H9 (cell line): ENCODE data around the gene DNAJC25. TPM values are rescaled to one million over a fixed set of nuclear protein-coding genes. Genes with fewer than 3 reads are reported as not detected.

ENCODE experiments used
- DNase-seq: peaks from one replicate; pipeline ENCODE4 v3.0.0-alpha.2; 2017
- H2AFZ ChIP-seq: one replicate; pipeline ENCODE4 v1.6.1; 2013; ENCODE audit warnings: mild to moderate bottlenecking, low read length, control low read depth, moderate library complexity
- H2AK5ac ChIP-seq: 2 replicates; pipeline ENCODE4 v1.6.1; 2013; ENCODE audit warnings: low read length, control low read depth, mixed read lengths; ENCODE audit not compliant: insufficient read length
- H2BK120ac ChIP-seq: one replicate; pipeline ENCODE4 v1.6.1; 2013; ENCODE audit warnings: low read depth, mild to moderate bottlenecking, low read length, control low read depth, inconsistent platforms; ENCODE audit not compliant: poor library complexity, severe bottlenecking
- H2BK12ac ChIP-seq: 2 replicates; pipeline ENCODE4 v1.6.1; 2013; ENCODE audit warnings: low read length, control low read depth, mixed read lengths, low read depth; ENCODE audit not compliant: insufficient read length
- H2BK15ac ChIP-seq: 2 replicates; pipeline ENCODE4 v1.6.1; 2013; ENCODE audit warnings: low read depth, low read length, control low read depth
- H2BK20ac ChIP-seq: one replicate; pipeline ENCODE4 v1.6.1; 2013; ENCODE audit warnings: low read depth, mild to moderate bottlenecking, low read length, control low read depth, inconsistent platforms; ENCODE audit not compliant: poor library complexity, severe bottlenecking
- H2BK5ac ChIP-seq: 2 replicates; pipeline ENCODE4 v1.6.1; 2013; ENCODE audit warnings: low read length, control low read depth, mixed read lengths; ENCODE audit not compliant: insufficient read length
- H3K14ac ChIP-seq: 2 replicates; pipeline ENCODE4 v1.6.1; 2013; ENCODE audit warnings: low read length, control low read depth; ENCODE audit not compliant: insufficient read depth
- H3K18ac ChIP-seq: 2 replicates; pipeline ENCODE4 v1.6.1; 2013; ENCODE audit warnings: low read depth, mild to moderate bottlenecking, mixed read lengths, low read length, control low read depth; ENCODE audit not compliant: insufficient read length
- H3K23ac ChIP-seq: 2 replicates; pipeline ENCODE4 v1.6.1; 2013; ENCODE audit warnings: low read length, control low read depth, mixed read lengths, low read depth; ENCODE audit not compliant: insufficient read length
- H3K23me2 ChIP-seq: 2 replicates; pipeline ENCODE4 v1.6.1; 2013; ENCODE audit warnings: low read depth, mild to moderate bottlenecking, mixed read lengths, low read length, control low read depth; ENCODE audit not compliant: insufficient read length, poor library complexity, severe bottlenecking
- H3K27ac ChIP-seq: 2 replicates; pipeline ENCODE4 v1.5.1; 2013; ENCODE audit warnings: low read length, control low read depth, mixed read lengths, low read depth; ENCODE audit not compliant: insufficient read length
- H3K27me3 ChIP-seq: 2 replicates; pipeline ENCODE4 v1.6.1; 2013; ENCODE audit warnings: low read length, control low read depth, inconsistent platforms; ENCODE audit not compliant: insufficient read depth
- H3K4ac ChIP-seq: 2 replicates; pipeline ENCODE4 v1.6.1; 2013; ENCODE audit warnings: low read depth, mild to moderate bottlenecking, control low read depth, inconsistent platforms, low read length, moderate library complexity
- H3K4me1 ChIP-seq: 2 replicates; pipeline ENCODE4 v1.6.1; 2013; ENCODE audit warnings: low read length, control low read depth, inconsistent platforms; ENCODE audit not compliant: insufficient read depth
- H3K4me2 ChIP-seq: 2 replicates; pipeline ENCODE4 v1.6.1; 2013; ENCODE audit warnings: low read length, control low read depth, mixed read lengths; ENCODE audit not compliant: insufficient read length, insufficient read depth
- H3K56ac ChIP-seq: 2 replicates; pipeline ENCODE4 v1.6.1; 2013; ENCODE audit warnings: low read depth, mild to moderate bottlenecking, mixed read lengths, low read length, control low read depth; ENCODE audit not compliant: insufficient read length
- H3K79me1 ChIP-seq: 2 replicates; pipeline ENCODE4 v1.6.1; 2013; ENCODE audit warnings: low read depth, mild to moderate bottlenecking, moderate library complexity, low read length, control low read depth, inconsistent platforms; ENCODE audit not compliant: insufficient read depth, poor library complexity, severe bottlenecking
- H3K79me2 ChIP-seq: 2 replicates; pipeline ENCODE4 v1.6.1; 2013; ENCODE audit warnings: low read length, control low read depth, inconsistent platforms; ENCODE audit not compliant: insufficient read depth
- H3K9ac ChIP-seq: 2 replicates; pipeline ENCODE4 v1.6.1; 2013; ENCODE audit warnings: low read length, control low read depth, mixed read lengths; ENCODE audit not compliant: insufficient read length; ENCODE audit errors: extremely low read depth
- H3K9me3 ChIP-seq: one replicate; pipeline ENCODE4 v1.6.1; 2013; ENCODE audit warnings: low read depth, low read length, inconsistent platforms; ENCODE audit not compliant: control insufficient read depth
- H3T11ph ChIP-seq: one replicate; pipeline ENCODE4 v1.6.1; 2013; ENCODE audit warnings: mild to moderate bottlenecking, low read length, control low read depth, inconsistent platforms
- H4K20me1 ChIP-seq: one replicate; pipeline ENCODE4 v1.6.1; 2013; ENCODE audit not compliant: control insufficient read depth, insufficient read length, insufficient read depth
- H4K5ac ChIP-seq: 2 replicates; pipeline ENCODE4 v1.6.1; 2013; ENCODE audit warnings: low read depth, mild to moderate bottlenecking, mixed read lengths, low read length, control low read depth; ENCODE audit not compliant: insufficient read length
- H4K8ac ChIP-seq: replicated peaks from 2 replicates; pipeline ENCODE4 v1.6.1; 2013; ENCODE audit warnings: low read length, control low read depth, mixed read lengths, low read depth; ENCODE audit not compliant: insufficient read length
- H4K91ac ChIP-seq: 2 replicates; pipeline ENCODE4 v1.6.1; 2013; ENCODE audit warnings: low read depth, mild to moderate bottlenecking, moderate library complexity, mixed read lengths, low read length, control low read depth; ENCODE audit not compliant: insufficient read length
- H3K27ac Mint-ChIP-seq, 3 experiments: 2 replicates in 2 of 3; 3 replicates in 1 of 3; pipeline ENCODE4 v1.8.0; 2020 to 2021; ENCODE audit warnings: mixed read lengths in 3 of 3, mild to moderate bottlenecking in 1 of 3, moderate library complexity in 1 of 3
- H3K27me3 Mint-ChIP-seq: 2 replicates; pipeline ENCODE4 v1.8.0; 2021; ENCODE audit warnings: low read depth, mild to moderate bottlenecking, moderate library complexity, mixed read lengths
- H3K36me3 Mint-ChIP-seq, 3 experiments: 2 replicates in 2 of 3; 3 replicates in 1 of 3; pipeline ENCODE4 v1.8.0; 2020 to 2021; ENCODE audit warnings: low read depth in 3 of 3, mixed read lengths in 3 of 3; ENCODE audit not compliant: insufficient read depth in 1 of 3
- H3K4me1 Mint-ChIP-seq, 2 experiments: 2 replicates each; pipeline ENCODE4 v1.8.0; 2020; ENCODE audit warnings: mixed read lengths in 2 of 2
- H3K4me3 Mint-ChIP-seq, 2 experiments: 2 replicates in 1 of 2; 3 replicates in 1 of 2; pipeline ENCODE4 v1.8.0; 2020 to 2021; ENCODE audit warnings: mild to moderate bottlenecking in 2 of 2, mixed read lengths in 2 of 2, moderate library complexity in 1 of 2
- H3K9me3 Mint-ChIP-seq, 2 experiments: 2 replicates in 1 of 2; 3 replicates in 1 of 2; pipeline ENCODE4 v1.8.0; 2020; ENCODE audit warnings: mild to moderate bottlenecking in 2 of 2, mixed read lengths in 2 of 2, moderate library complexity in 1 of 2
- CTCF ChIP-seq: fragments of 200-600 bp; sonication (generic); conservative IDR thresholded peaks from 3 replicates; pipeline ENCODE4 v1.8.0; 2021; ENCODE audit warnings: antibody characterized with exemption, mild to moderate bottlenecking
- WGBS: extraction: QIAGEN DNeasy Blood & Tissue Kit; methylation state at CpG from one replicate; pipeline ENCODE4 v1.1.7; 2013; ENCODE audit warnings: missing lambda C conversion rate, low lambda C conversion rate, mixed read lengths; ENCODE audit not compliant: insufficient read length; ENCODE audit errors: extremely low coverage; 5-methylcytosine and 5-hydroxymethylcytosine counted together
- total RNA-seq: library from RNA; stranded (reverse); gene quantifications from 2 replicates; pipeline ENCODE4 v1.2.1, GENCODE V29; 2021

DNAJC25 gene
- total RNA-seq, 1 experiment from 2014 or later: 7.6 TPM

- no CpG with 5 or more reads among the region's 5 CpGs for WGBS
- Histone ChIP-seq H2BK120ac (no peak overlapping the region), H3K4me2 (no peak overlapping the region), H3K23me2 (no peaks in the 10 kb centered on the region), H3T11ph (no peak overlapping the region), H2BK12ac (no peak overlapping the region), H3K9me3 (no peaks in the 10 kb centered on the region), H4K20me1 (no peaks in the 10 kb centered on the region), H3K79me2 (no peaks in the 10 kb centered on the region), H2AFZ (no peak overlapping the region), H3K56ac (no peak overlapping the region), H2BK5ac (no peak overlapping the region), H3K27ac (no peak overlapping the region), H3K4ac (no peak overlapping the region), H3K27me3 (no peaks in the 10 kb centered on the region), H4K8ac (no peak overlapping the region), H2BK15ac (no peak overlapping the region), H3K9ac (no peak overlapping the region), H4K5ac (no peak overlapping the region), H4K91ac (no peak overlapping the region), H3K79me1 (no peaks in the 10 kb centered on the region), H3K23ac (no peak overlapping the region), H3K14ac (no peak overlapping the region), H3K4me1 (no peaks in the 10 kb centered on the region), H2BK20ac (no peak overlapping the region), H3K18ac (no peak overlapping the region), H2AK5ac (no peak overlapping the region)
- Mint-ChIP-seq H3K4me3 (no peak overlapping the region), H3K4me1 (no peaks in the 10 kb centered on the region), H3K36me3 (peaks cover 0 to 26% (median 12%) of the 10 kb centered on the region in 3 experiments; a peak in 6 of 7 replicates), H3K27me3 (no peaks in the 10 kb centered on the region), H3K27ac (no peak overlapping the region), H3K9me3 (no peaks in the 10 kb centered on the region)
- no peak for DNase-seq
- no peak for TF ChIP-seq CTCF
Measured at GRCh38 chr9:111586378-111586777, 44.8 kb upstream of the DNAJC25 start.
